ENCODE measurements around the gene NCOA3. TPM values are rescaled to one million over a fixed set of nuclear protein-coding genes. Genes with fewer than 3 reads are reported as not detected.

The NCOA3 gene
- total and polyA plus RNA-seq, 10 of the 15 experiments (the other 5 are each of a cell fraction or from before 2014, with no cell fraction given): 16.9 to 96.2 (median 73.6) TPM

DNA sequence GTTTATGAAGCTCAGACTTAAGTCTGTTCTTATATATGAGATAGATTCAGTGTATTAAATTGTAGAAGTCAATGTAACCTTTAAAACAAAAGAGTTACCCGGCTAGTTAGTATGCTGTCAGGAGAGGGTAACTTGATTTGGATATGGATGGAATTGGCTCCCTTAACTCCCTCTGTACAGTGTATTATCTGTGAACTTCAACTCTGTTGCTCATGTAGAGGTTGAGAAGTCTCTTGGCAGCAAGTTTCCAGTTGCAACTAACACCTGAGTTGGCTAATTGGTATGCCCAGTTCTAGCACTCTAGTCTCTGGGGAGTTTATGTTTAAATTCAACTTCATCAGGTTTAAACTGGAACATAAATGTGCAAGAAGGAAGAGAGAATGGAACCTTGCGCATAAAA is 111.0 kb downstream of the NCOA3 start:
- no peak overlapping the region for H3K4me2 ChIP-seq (ENCODE audit: control insufficient read depth, insufficient read depth)
- in situ Hi-C loops (cut with MboI): no loop called here
- RAD21 ChIA-PET (ENCODE audit: unreplicated experiment): interaction anchor here (1.0 to 4.1 kb wide), 4 partner anchors 37 to 200 kb away, joined by 3 to 18 read pairs (median 7); partner anchors contain the start of gene NCOA3

More for the DNA sequence above, 111.0 kb downstream of the NCOA3 start:
- ChIA-PET POLR2A (interaction anchor here (0.6 to 1.1 kb wide), 7 partner anchors 10 to 255 kb away, joined by 3 to 5 read pairs (median 3); no protein-coding TSS in a partner anchor), SMC1A (ENCODE audit: uncharacterized antibody, unreplicated experiment) (interaction anchor here (0.6 to 1.8 kb wide), 6 partner anchors 8 to 107 kb away, joined by 3 to 6 read pairs (median 4); no protein-coding TSS in a partner anchor), CTCF (interaction anchor here (0.8 to 4.2 kb wide), 3 partner anchors 8 to 255 kb away, joined by 3 to 17 read pairs (median 9); no protein-coding TSS in a partner anchor)
- H3K4me3 ChIP-seq: no peak overlapping the region
- peaks cover 0 to 5% of the 10 kb centered on the region in 2 experiments for H3K36me3 ChIP-seq (ENCODE audit: control insufficient read depth in 2 of 2, insufficient read depth in 2 of 2, low read length in 1 of 2)
- intact Hi-C loops (cut with micrococcal nuclease; ENCODE audit: unreplicated experiment): no loop called here
- H3K79me2 ChIP-seq (ENCODE audit: control insufficient read depth, insufficient read depth, low read length): peaks cover 74% of the 10 kb centered on the region
- DNase-seq (ENCODE audit: low read depth, low spot score) (no peak), FAIRE-seq (no peak), ATAC-seq (no peak)
- peak; percentile 69 for TF ChIP-seq MEF2B (IDR thresholded peaks at IDR 0.05; ENCODE audit: partially characterized antibody, poor library complexity, severe bottlenecking)
- TF ChIP-seq ETV6 (conservative IDR thresholded peaks at IDR 0.05 in 1 of 2, IDR thresholded peaks at IDR 0.05 in 1 of 2; ENCODE audit: borderline replicate concordance in 1 of 2, low read depth in 1 of 2): peak in 1 of 2 experiments; percentile 77; a peak in 2 of 4 replicates
- TF ChIP-seq, protein P1, sequence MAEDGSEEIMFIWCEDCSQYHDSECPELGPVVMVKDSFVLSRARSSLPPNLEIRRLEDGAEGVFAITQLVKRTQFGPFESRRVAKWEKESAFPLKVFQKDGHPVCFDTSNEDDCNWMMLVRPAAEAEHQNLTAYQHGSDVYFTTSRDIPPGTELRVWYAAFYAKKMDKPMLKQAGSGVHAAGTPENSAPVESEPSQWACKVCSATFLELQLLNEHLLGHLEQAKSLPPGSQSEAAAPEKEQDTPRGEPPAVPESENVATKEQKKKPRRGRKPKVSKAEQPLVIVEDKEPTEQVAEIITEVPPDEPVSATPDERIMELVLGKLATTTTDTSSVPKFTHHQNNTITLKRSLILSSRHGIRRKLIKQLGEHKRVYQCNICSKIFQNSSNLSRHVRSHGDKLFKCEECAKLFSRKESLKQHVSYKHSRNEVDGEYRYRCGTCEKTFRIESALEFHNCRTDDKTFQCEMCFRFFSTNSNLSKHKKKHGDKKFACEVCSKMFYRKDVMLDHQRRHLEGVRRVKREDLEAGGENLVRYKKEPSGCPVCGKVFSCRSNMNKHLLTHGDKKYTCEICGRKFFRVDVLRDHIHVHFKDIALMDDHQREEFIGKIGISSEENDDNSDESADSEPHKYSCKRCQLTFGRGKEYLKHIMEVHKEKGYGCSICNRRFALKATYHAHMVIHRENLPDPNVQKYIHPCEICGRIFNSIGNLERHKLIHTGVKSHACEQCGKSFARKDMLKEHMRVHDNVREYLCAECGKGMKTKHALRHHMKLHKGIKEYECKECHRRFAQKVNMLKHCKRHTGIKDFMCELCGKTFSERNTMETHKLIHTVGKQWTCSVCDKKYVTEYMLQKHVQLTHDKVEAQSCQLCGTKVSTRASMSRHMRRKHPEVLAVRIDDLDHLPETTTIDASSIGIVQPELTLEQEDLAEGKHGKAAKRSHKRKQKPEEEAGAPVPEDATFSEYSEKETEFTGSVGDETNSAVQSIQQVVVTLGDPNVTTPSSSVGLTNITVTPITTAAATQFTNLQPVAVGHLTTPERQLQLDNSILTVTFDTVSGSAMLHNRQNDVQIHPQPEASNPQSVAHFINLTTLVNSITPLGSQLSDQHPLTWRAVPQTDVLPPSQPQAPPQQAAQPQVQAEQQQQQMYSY (CRISPR knock-in tag; IDR thresholded peaks at IDR 0.05): no peak
- peaks cover 6% of the 10 kb centered on the region for H3K4me1 ChIP-seq (ENCODE audit: control insufficient read depth, insufficient read depth, low read length)
- no peaks in the 10 kb centered on the region; the same call in 1 of the 3 replicates for H3K9me3 ChIP-seq (replicated peaks; ENCODE audit: control insufficient read depth, insufficient read depth, low read length)
- H3K27me3 ChIP-seq (replicated peaks in 1 of 2; ENCODE audit: control insufficient read depth in 2 of 2, insufficient read depth in 2 of 2, low read length in 1 of 2): no peaks in the 10 kb centered on the region
- H4K20me1 ChIP-seq (ENCODE audit: control insufficient read depth, insufficient read depth): no peaks in the 10 kb centered on the region
- H2AFZ ChIP-seq (ENCODE audit: control insufficient read depth, low read depth, low read length): no peak overlapping the region
- 98% methylated on average over 2 of the region's 2 CpGs for WGBS (ENCODE audit: insufficient coverage, insufficient replicate concordance, low lambda C conversion rate, missing lambda C conversion rate)
- H3K9ac ChIP-seq (ENCODE audit: control insufficient read depth, insufficient read depth, low read length): no peak overlapping the region
- no TSS peak for BruUV-seq (replicated peaks)
- no peak overlapping the region for H3K27ac ChIP-seq (ENCODE audit: control insufficient read depth, insufficient read depth)

Measured in GM12878 (cell line).